Coronary artery (tissue), 2 donors: ENCODE results near the gene SCAP.

Experiments used
- DNase-seq: peaks from one replicate; pipeline ENCODE4 v3.0.0-alpha.2; 2017; ENCODE audit warnings: low spot score
- H3K27ac ChIP-seq, 2 donors: fragments of 200-600 bp; sonication (generic); one replicate each; pipeline ENCODE4 v1.5.1; 2016 to 2019
- H3K4me3 ChIP-seq: fragments of 200-600 bp; sonication (generic); 2 replicates; pipeline ENCODE4 v1.5.1; 2016; ENCODE audit warnings: mild to moderate bottlenecking, moderate library complexity
- TF ChIP-seq, protein P1 (sequence below): fragments of 200-600 bp; sonication (generic); IDR thresholded peaks from one replicate; pipeline ENCODE4 v1.5.1; 2019; ENCODE audit warnings: antibody characterized with exemption

SCAP gene

DNA sequence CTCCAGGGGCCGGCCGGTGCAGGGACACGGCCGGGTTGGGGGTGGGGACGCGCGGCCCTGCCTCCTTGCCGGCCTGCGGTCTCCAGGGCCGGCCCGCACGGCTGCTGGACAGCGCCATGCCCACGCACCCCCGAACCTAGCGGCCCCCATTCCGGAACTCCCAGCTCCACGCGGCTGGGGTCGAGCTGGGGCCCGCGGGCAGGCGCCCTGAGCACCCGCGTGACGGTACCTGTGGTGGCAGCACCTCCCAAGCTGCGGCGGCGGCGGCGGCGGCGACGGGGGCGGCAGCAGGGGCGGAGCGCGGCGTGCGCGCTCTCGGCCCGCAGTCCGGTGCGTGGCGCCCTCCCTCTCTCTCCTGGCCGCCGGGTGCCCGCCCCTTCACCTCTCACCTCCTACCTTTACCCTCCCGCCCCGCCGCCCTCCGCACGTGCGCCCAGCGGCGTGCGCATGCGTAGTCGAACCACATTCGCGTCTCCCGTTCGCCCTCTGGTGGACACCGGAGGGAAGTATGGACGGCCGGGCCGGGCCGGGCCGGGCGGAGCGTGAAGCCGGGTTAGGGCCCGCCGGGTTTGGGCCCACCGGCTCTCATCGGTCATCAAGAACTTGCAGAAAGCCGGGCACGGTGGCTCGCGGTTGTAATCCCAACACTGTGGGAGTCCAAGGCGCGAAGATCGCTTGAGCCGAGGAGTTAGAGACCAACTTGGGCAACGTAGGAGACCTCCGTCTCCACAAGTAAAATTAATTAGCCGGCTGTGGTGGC lies at the start of gene SCAP:
SCAP (minus strand) TSS at position 372 of the 760 bp plus-strand sequence. CDS start 32,948 bp downstream, outside the sequence.
- TF ChIP-seq, protein P1, sequence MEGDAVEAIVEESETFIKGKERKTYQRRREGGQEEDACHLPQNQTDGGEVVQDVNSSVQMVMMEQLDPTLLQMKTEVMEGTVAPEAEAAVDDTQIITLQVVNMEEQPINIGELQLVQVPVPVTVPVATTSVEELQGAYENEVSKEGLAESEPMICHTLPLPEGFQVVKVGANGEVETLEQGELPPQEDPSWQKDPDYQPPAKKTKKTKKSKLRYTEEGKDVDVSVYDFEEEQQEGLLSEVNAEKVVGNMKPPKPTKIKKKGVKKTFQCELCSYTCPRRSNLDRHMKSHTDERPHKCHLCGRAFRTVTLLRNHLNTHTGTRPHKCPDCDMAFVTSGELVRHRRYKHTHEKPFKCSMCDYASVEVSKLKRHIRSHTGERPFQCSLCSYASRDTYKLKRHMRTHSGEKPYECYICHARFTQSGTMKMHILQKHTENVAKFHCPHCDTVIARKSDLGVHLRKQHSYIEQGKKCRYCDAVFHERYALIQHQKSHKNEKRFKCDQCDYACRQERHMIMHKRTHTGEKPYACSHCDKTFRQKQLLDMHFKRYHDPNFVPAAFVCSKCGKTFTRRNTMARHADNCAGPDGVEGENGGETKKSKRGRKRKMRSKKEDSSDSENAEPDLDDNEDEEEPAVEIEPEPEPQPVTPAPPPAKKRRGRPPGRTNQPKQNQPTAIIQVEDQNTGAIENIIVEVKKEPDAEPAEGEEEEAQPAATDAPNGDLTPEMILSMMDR, result peak; percentile 82
- DNase-seq, result peak; percentile 93
- Histone ChIP-seq H3K27ac (peak within 1 kb of the TSS; percentile 56 to 94), H3K4me3 (peak within 1 kb of the TSS; percentile 98)

DNA sequence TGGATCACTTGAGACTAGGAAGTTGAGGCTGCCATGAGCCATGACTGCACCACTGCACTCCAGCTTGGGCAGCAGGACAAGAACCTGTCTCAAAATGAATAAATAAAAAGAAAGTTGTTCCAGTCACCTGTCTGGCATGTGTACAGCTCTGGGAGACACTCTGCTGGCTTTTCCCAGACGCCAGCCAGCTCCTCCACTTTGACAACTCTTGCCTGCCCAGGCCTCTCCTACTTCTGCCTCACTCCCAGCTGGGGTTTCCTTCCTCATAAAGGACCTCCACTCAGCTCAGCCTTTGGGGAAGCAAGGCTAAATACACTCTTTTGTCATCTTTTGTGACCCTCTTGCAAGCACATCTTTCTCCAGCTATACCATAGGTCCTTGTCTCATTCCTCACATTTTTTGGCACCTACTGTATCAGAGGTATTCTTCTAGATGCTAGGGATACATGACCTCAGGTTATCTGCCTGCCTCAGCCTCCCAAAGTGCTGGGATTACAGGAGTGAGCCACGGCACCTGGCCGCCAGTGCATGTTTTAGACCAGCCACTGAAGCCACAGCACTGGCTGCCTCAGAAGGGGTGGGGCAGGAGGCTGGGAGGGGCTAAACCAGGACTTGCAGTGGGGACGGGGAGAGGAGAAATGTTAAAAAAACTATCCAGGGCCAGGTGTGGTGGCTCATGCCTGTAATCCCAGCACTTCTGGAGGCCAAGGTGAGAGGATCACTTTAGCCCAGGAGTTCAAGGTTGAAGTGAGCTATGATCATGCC lies 47.8 kb upstream of the SCAP start:
- DNase-seq, result no peak
- Histone ChIP-seq H3K27ac (no peak overlapping the region), H3K4me3 (no peak overlapping the region)
- TF ChIP-seq, protein P1, result no peak

DNA sequence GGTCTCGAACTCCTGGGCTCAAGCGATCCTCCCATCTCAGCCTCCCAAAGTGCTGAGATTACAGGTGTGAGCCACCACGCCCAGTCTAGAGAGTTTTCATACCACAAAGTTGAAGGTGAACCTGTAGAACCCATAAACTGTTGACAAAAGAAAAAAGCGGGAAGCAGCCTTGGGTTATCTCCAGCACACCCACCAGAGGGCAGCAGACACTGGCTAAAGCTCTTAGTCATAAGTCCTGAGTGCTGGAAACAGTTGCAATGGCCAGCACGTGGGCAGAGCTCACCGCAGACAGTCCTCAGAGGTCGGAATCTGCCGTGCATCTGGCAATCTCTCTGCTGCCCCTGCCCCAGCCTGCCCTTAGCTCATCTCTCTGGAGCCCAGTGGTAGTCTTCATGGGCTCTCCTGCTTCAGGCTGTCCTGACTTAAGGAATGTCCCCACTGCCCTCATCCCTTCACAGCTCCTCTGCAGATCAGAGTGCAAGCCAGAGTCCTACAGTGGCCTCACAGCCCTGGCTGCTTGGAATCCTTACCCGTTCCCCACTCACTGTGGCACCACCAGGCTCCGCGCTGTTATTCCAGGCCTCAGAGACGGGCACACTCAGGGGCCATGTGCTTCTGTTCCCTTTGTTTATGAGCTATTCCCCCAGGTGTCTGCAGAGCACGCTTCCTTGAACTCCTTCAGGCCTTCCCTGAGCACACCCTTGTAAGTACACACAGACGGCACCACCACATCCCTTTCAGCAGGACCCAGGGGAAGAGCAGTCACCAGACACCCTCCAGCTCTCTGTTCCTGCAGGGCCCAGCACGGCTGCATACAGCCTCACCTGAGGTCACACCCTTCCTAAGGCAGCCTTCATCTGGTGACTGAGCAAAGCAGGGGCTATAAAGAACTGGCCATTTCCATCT lies 46.6 kb upstream of the SCAP start:
- TF ChIP-seq, protein P1, result peak; percentile 79
- no peak overlapping the region for H3K4me3 ChIP-seq
- DNase-seq, result peak; percentile 83
- no peak overlapping the region for H3K27ac ChIP-seq

DNA sequence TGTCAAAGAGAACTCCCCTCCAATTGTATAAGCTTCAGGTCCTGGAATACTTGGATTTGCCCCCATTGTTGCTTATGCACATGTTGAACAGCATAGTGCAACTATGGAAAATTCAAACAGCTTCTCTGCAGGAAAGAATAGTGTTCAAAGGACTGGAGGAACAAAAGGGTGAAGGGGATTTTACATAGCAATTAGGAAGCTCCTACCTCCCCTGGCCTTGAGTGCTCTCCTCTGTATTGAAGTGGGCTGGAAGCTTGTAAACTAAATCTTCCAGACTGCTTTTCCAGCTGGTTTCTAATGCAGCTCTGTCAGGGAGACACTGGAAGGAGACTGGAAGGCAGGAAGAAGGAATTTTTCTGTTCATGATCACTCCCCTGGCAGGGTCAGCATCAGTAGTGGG lies 45.0 kb upstream of the SCAP start:
- DNase-seq, result no peak
- TF ChIP-seq, protein P1, result no peak
- no peak overlapping the region for H3K27ac ChIP-seq
- no peak overlapping the region for H3K4me3 ChIP-seq

DNA sequence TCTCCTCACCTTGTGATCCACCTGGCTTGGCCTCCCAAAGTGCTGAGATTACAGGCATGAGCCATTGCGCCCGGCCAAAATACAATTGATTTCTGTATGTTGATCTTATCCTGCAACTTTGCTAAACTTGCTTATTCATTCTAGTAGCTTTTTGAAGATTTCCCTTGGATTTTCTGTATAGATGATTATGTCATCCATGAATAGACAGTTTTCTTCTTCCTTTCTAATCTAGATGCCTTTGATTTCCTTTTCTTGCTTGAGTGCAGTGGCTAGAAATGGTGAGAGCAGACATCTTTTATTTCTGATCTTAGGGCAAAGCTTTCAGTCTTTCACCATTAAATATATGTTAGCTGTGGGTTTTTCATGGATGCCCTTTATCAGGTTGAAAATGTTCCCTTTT lies 42.2 kb upstream of the SCAP start:
- H3K27ac ChIP-seq, result no peak overlapping the region
- DNase-seq, result no peak
- H3K4me3 ChIP-seq, result no peak overlapping the region
- TF ChIP-seq, protein P1, result no peak

DNA sequence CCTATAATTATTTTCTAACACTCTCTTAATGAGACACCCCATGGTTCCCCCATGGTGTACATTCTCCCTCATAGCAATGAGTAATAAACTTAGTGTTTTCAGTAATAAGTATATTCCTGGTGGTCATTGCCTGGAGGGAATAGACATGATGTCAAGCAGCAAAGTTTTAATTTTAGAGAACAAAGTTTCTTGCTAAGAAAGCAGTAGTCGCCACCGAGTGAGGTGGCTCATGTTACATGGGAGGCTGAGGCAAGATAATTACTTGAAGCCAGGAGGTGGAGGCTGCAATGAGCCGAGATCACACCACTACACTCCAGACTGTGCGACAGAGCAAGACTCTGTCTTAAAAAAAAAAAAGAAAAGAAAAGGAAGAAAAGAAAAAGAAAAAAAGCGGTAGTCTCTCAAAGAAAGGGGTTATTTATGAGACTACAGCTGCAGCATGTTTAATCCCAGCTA lies 40.2 kb upstream of the SCAP start:
- Histone ChIP-seq H3K27ac (no peak overlapping the region), H3K4me3 (no peak overlapping the region)
- TF ChIP-seq, protein P1, result no peak
- no peak for DNase-seq
